Activated CD4-positive, alpha-beta T cell treated with anti-CD3 and anti-CD28 coated beads, Interleukin-2, amount 10 ng/mL, durations not matched to agents 24 days and 14 days (primary cell): ENCODE results near the gene DAAM2. TPM values are rescaled to one million over a fixed set of nuclear protein-coding genes. Genes with fewer than 3 reads are reported as not detected.

Source experiments
- DNase-seq: peaks from one replicate; pipeline ENCODE4 v3.0.0; 2022
- H3K27ac Mint-ChIP-seq: one replicate; pipeline ENCODE4 v1.8.0; 2022; ENCODE audit warnings: mild to moderate bottlenecking, mixed read lengths
- H3K27me3 Mint-ChIP-seq: one replicate; pipeline ENCODE4 v1.8.0; 2022; ENCODE audit warnings: mixed read lengths
- H3K36me3 Mint-ChIP-seq: one replicate; pipeline ENCODE4 v1.8.0; 2022; ENCODE audit warnings: low read depth, mild to moderate bottlenecking, mixed read lengths
- H3K4me1 Mint-ChIP-seq: one replicate; pipeline ENCODE4 v1.8.0; 2021; ENCODE audit warnings: mixed read lengths
- H3K4me3 Mint-ChIP-seq: one replicate; pipeline ENCODE4 v1.8.0; 2022; ENCODE audit warnings: mild to moderate bottlenecking, moderate library complexity, mixed read lengths
- H3K9me3 Mint-ChIP-seq: one replicate; pipeline ENCODE4 v1.8.0; 2021; ENCODE audit warnings: mixed read lengths
- intact Hi-C: fragments of 100-400 bp; cut with micrococcal nuclease; formaldehyde crosslinking; loops from one replicate; pipeline ENCODE4 v1.15.1; 2023
- total RNA-seq: library from RNA; stranded (reverse); gene quantifications from 2 replicates; pipeline ENCODE4 v1.2.3, GENCODE V29; 2022

The DAAM2 gene
- total RNA-seq, 1 donor from 2014 or later: not detected

GRCh38 chr6:39901116-39901655, 109.0 kb downstream of the DAAM2 start:
- H3K27ac Mint-ChIP-seq: no peak overlapping the region
- no peak for DNase-seq
- no peaks in the 10 kb centered on the region for H3K27me3 Mint-ChIP-seq
- intact Hi-C loops: no loop called here
- no peaks in the 10 kb centered on the region for H3K9me3 Mint-ChIP-seq
- no peaks in the 10 kb centered on the region for H3K36me3 Mint-ChIP-seq
- no peaks in the 10 kb centered on the region for H3K4me1 Mint-ChIP-seq
- H3K4me3 Mint-ChIP-seq: no peak overlapping the region

DNA sequence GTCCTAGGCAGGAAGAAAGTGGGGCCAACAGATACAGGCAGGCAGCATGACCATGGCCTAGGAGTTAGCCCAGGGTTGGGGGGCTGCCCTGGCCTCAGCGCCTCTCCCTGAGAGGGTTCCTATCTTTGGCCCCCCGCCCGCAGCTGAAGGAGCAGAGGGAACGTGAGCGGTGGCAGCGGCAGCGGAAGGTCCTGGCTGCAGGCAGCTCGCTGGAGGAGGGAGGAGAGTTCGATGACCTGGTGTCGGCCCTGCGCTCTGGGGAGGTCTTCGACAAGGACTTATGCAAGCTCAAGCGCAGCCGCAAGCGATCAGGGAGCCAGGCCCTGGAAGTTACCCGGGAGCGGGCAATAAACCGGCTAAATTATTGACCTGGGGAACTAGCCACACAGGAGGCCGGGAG, 109.5 kb downstream of the DAAM2 start:
- no peaks in the 10 kb centered on the region for H3K4me1 Mint-ChIP-seq
- no peak overlapping the region for H3K27ac Mint-ChIP-seq
- no peak overlapping the region for H3K4me3 Mint-ChIP-seq
- H3K9me3 Mint-ChIP-seq: no peaks in the 10 kb centered on the region
- H3K36me3 Mint-ChIP-seq: no peaks in the 10 kb centered on the region
- DNase-seq: no peak
- H3K27me3 Mint-ChIP-seq: no peaks in the 10 kb centered on the region
- intact Hi-C loops: no loop called here

GRCh38 chr6:39902136-39902535, 110.0 kb downstream of the DAAM2 start:
- Mint-ChIP-seq H3K27me3 (no peaks in the 10 kb centered on the region), H3K9me3 (no peaks in the 10 kb centered on the region), H3K27ac (no peak overlapping the region), H3K4me3 (no peak overlapping the region), H3K36me3 (no peaks in the 10 kb centered on the region), H3K4me1 (no peaks in the 10 kb centered on the region)
- no peak for DNase-seq
- intact Hi-C loops: no loop called here

- H3K9me3 Mint-ChIP-seq: no peaks in the 10 kb centered on the region
- H3K4me1 Mint-ChIP-seq: no peaks in the 10 kb centered on the region
- H3K27ac Mint-ChIP-seq: no peak overlapping the region
- intact Hi-C loops: no loop called here
- no peak for DNase-seq
- H3K36me3 Mint-ChIP-seq: no peaks in the 10 kb centered on the region
- H3K4me3 Mint-ChIP-seq: no peak overlapping the region
- H3K27me3 Mint-ChIP-seq: no peaks in the 10 kb centered on the region
These were observed 110.8 kb downstream of the DAAM2 start for GRCh38 chr6:39902786-39903465.

DNA sequence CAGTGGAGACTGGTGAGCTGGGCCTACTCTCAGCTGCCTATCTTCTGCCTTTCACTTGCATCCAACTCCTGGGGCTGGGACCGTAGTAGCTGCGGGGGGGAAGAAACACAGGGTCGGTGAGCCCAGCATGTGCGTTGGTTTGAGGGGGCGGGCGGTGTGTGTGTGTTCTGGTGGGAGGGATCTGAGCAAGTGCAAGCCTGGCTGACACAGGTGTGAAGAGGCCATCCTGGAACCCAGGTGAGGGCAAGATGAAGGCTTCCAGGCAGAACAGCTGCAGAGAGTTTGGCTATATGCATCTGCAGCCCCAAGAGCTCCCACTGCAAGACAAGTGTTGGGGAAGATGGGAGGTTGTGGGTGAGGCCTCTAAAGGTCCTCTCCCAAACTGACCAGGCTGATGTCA, 111.5 kb downstream of the DAAM2 start:
- no peak for DNase-seq
- no peak overlapping the region for H3K27ac Mint-ChIP-seq
- no peaks in the 10 kb centered on the region for H3K9me3 Mint-ChIP-seq
- no peaks in the 10 kb centered on the region for H3K36me3 Mint-ChIP-seq
- intact Hi-C loops: no loop called here
- no peak overlapping the region for H3K4me3 Mint-ChIP-seq
- no peaks in the 10 kb centered on the region for H3K27me3 Mint-ChIP-seq
- H3K4me1 Mint-ChIP-seq: no peaks in the 10 kb centered on the region

GRCh38 chr6:39904946-39905639, 112.9 kb downstream of the DAAM2 start:
- no peaks in the 10 kb centered on the region for H3K9me3 Mint-ChIP-seq
- no peak for DNase-seq
- no peaks in the 10 kb centered on the region for H3K36me3 Mint-ChIP-seq
- no peaks in the 10 kb centered on the region for H3K27me3 Mint-ChIP-seq
- H3K4me3 Mint-ChIP-seq: no peak overlapping the region
- H3K4me1 Mint-ChIP-seq: no peaks in the 10 kb centered on the region
- H3K27ac Mint-ChIP-seq: no peak overlapping the region
- intact Hi-C loops: no loop called here

DNA sequence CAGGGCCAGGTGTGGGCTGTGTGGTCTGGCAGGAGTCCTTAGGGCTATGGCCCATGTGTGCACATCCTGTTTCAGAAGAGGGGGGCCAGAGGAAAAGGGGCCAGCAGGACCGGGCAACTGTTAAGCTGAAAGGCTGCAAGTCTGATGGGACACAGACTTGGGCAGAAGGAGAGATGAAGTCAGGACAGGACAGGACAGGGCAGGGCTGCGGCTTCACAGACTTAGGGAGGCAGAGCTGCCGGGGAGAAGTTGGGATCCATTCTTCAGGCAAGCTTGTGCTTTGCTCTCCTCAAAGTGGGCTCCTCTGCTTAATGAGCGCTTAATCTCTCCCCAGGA, 113.4 kb downstream of the DAAM2 start:
- Mint-ChIP-seq H3K27me3 (no peaks in the 10 kb centered on the region), H3K36me3 (no peaks in the 10 kb centered on the region), H3K4me3 (no peak overlapping the region), H3K4me1 (no peaks in the 10 kb centered on the region), H3K9me3 (no peaks in the 10 kb centered on the region), H3K27ac (no peak overlapping the region)
- no peak for DNase-seq
- intact Hi-C loops: no loop called here

DNA sequence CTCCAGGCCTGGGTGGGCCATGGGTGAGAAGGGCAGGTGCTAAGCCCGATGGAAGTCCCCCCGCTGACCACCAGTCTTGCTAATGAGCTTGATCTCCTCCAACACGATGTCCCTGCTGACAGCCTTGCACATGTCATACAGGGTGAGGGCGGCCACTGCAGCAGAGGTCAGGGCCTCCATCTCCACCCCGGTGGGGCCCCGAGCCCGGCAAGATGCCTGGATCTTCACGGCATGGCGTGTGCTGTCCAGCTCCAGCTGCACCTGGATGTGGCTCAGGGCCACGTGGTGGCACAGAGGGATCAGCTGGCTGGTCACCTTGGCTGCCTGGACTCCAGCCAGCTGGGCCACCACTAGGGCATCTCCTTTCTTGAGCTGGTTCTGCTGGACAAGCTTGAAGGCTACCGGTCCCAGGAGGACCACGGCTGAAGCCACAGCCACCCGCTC, 114.2 kb downstream of the DAAM2 start:
- H3K27ac Mint-ChIP-seq: no peak overlapping the region

DNA sequence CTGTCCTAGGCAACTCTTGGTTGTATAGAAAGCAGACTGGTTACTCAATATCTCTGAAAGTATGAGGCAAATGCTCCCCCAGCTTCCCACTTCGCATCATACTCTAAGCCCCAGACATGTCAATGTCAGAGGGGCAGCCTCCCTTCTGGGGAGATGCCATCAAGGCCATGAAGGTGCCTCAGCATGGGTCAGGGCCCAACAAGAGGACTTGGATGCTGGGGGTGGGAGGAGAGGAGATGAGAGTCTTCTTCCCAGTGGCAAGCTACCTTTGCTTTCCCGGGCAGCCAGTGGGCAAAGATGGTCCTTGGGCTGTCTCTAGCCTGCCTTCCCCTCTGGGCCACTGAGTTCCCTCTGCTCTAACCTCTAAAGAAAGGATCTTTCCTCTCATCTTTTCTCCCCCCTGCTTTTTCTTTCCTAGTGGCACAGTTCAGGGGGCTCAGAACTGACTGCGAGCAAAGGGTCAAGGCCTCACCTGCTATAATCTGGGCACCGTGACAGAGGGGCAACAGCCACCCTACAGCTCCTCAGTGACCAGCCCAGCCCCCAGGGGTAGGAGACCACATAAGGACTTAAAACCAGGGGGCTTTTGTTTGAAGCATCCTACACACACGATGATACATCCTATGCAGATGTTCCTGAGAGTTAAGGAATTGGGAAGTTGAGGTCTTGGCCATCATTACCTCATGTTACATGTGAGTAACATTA, 115.8 kb downstream of the DAAM2 start:
- H3K27me3 Mint-ChIP-seq: no peaks in the 10 kb centered on the region
- no peaks in the 10 kb centered on the region for H3K36me3 Mint-ChIP-seq
- intact Hi-C loops: no loop called here
- H3K27ac Mint-ChIP-seq: no peak overlapping the region
- H3K9me3 Mint-ChIP-seq: no peaks in the 10 kb centered on the region
- no peaks in the 10 kb centered on the region for H3K4me1 Mint-ChIP-seq
- no peak for DNase-seq
- H3K4me3 Mint-ChIP-seq: no peak overlapping the region

More for the DNA sequence above, 114.2 kb downstream of the DAAM2 start:
- Mint-ChIP-seq H3K9me3 (no peaks in the 10 kb centered on the region), H3K4me3 (no peak overlapping the region), H3K36me3 (no peaks in the 10 kb centered on the region), H3K27me3 (no peaks in the 10 kb centered on the region), H3K4me1 (no peaks in the 10 kb centered on the region)
- no peak for DNase-seq
- intact Hi-C loops: no loop called here

- DNase-seq: no peak
- Mint-ChIP-seq H3K27me3 (no peaks in the 10 kb centered on the region), H3K4me1 (no peaks in the 10 kb centered on the region)
These were observed 116.8 kb downstream of the DAAM2 start for GRCh38 chr6:39908838-39909583.

GRCh38 chr6:39909701-39910100, 117.5 kb downstream of the DAAM2 start:
- no peak overlapping the region for H3K27ac Mint-ChIP-seq
- H3K4me3 Mint-ChIP-seq: no peak overlapping the region
- no peaks in the 10 kb centered on the region for H3K27me3 Mint-ChIP-seq
- no peaks in the 10 kb centered on the region for H3K4me1 Mint-ChIP-seq
- DNase-seq: no peak
- H3K36me3 Mint-ChIP-seq: no peaks in the 10 kb centered on the region
- intact Hi-C loops: no loop called here
- no peaks in the 10 kb centered on the region for H3K9me3 Mint-ChIP-seq

More at GRCh38 chr6:39908838-39909583, 116.8 kb downstream of the DAAM2 start:
- intact Hi-C loops: no loop called here
- no peak overlapping the region for H3K27ac Mint-ChIP-seq
- no peaks in the 10 kb centered on the region for H3K9me3 Mint-ChIP-seq
- no peak overlapping the region for H3K4me3 Mint-ChIP-seq
- no peaks in the 10 kb centered on the region for H3K36me3 Mint-ChIP-seq

GRCh38 chr6:39910164-39910563, 118.0 kb downstream of the DAAM2 start:
- Mint-ChIP-seq H3K4me3 (no peak overlapping the region), H3K27me3 (no peaks in the 10 kb centered on the region), H3K36me3 (no peaks in the 10 kb centered on the region), H3K27ac (no peak overlapping the region), H3K9me3 (no peaks in the 10 kb centered on the region), H3K4me1 (no peaks in the 10 kb centered on the region)
- intact Hi-C loops: no loop called here
- DNase-seq: no peak

GRCh38 chr6:39910744-39911143, 118.6 kb downstream of the DAAM2 start:
- intact Hi-C loops: no loop called here
- no peak for DNase-seq
- Mint-ChIP-seq H3K27ac (no peak overlapping the region), H3K4me3 (no peak overlapping the region), H3K4me1 (no peaks in the 10 kb centered on the region), H3K27me3 (no peaks in the 10 kb centered on the region), H3K9me3 (no peaks in the 10 kb centered on the region), H3K36me3 (no peaks in the 10 kb centered on the region)
